SK-N-SH (cell line): Measurements from ENCODE around the gene FCRL2.

Experiments used
- FOXJ3 ChIP-seq: sonication (generic); formaldehyde crosslinking; IDR thresholded peaks from 2 replicates; pipeline ENCODE4 v1.5.1; 2020; ENCODE audit warnings: mild to moderate bottlenecking, missing genetic modification reagents
- NRF1 ChIP-seq: IDR thresholded peaks from 2 replicates; pipeline ENCODE4 v1.6.1; 2012; ENCODE audit warnings: low read depth, mild to moderate bottlenecking, low read length
- TF ChIP-seq, protein P1 (sequence below): fragments of 200-600 bp; sonication (generic); IDR thresholded peaks from 2 replicates; pipeline ENCODE4 v1.6.1; 2017; ENCODE audit warnings: antibody characterized with exemption, mild to moderate bottlenecking, moderate library complexity
- TF ChIP-seq, protein P2 (sequence below): IDR thresholded peaks from 2 replicates; pipeline ENCODE4 v1.6.1; 2012; ENCODE audit warnings: mild to moderate bottlenecking, low read depth, low read length, moderate library complexity

- TF ChIP-seq, protein P1, sequence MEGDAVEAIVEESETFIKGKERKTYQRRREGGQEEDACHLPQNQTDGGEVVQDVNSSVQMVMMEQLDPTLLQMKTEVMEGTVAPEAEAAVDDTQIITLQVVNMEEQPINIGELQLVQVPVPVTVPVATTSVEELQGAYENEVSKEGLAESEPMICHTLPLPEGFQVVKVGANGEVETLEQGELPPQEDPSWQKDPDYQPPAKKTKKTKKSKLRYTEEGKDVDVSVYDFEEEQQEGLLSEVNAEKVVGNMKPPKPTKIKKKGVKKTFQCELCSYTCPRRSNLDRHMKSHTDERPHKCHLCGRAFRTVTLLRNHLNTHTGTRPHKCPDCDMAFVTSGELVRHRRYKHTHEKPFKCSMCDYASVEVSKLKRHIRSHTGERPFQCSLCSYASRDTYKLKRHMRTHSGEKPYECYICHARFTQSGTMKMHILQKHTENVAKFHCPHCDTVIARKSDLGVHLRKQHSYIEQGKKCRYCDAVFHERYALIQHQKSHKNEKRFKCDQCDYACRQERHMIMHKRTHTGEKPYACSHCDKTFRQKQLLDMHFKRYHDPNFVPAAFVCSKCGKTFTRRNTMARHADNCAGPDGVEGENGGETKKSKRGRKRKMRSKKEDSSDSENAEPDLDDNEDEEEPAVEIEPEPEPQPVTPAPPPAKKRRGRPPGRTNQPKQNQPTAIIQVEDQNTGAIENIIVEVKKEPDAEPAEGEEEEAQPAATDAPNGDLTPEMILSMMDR = no peak
- TF ChIP-seq, protein P2, sequence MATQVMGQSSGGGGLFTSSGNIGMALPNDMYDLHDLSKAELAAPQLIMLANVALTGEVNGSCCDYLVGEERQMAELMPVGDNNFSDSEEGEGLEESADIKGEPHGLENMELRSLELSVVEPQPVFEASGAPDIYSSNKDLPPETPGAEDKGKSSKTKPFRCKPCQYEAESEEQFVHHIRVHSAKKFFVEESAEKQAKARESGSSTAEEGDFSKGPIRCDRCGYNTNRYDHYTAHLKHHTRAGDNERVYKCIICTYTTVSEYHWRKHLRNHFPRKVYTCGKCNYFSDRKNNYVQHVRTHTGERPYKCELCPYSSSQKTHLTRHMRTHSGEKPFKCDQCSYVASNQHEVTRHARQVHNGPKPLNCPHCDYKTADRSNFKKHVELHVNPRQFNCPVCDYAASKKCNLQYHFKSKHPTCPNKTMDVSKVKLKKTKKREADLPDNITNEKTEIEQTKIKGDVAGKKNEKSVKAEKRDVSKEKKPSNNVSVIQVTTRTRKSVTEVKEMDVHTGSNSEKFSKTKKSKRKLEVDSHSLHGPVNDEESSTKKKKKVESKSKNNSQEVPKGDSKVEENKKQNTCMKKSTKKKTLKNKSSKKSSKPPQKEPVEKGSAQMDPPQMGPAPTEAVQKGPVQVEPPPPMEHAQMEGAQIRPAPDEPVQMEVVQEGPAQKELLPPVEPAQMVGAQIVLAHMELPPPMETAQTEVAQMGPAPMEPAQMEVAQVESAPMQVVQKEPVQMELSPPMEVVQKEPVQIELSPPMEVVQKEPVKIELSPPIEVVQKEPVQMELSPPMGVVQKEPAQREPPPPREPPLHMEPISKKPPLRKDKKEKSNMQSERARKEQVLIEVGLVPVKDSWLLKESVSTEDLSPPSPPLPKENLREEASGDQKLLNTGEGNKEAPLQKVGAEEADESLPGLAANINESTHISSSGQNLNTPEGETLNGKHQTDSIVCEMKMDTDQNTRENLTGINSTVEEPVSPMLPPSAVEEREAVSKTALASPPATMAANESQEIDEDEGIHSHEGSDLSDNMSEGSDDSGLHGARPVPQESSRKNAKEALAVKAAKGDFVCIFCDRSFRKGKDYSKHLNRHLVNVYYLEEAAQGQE = no peak
- TF ChIP-seq NRF1 = no peak
- no peak for TF ChIP-seq FOXJ3
These were observed 5.1 kb downstream of the FCRL2 start for GRCh38 chr1:157771661-157772425.
